Cardiac fibroblast (primary cell): ENCODE results near the gene TUSC2.

Source experiments
- DNase-seq, 2 donors: peaks; one replicate each; pipeline versions ENCODE4 v3.0.0 to v3.0.0-alpha.2; 2010; ENCODE audit warnings: low read depth in 2 of 2
- H3K4me3 ChIP-seq, 2 donors: replicated peaks in 1 of 2; 1 replicate in 1 of 2; 2 replicates in 1 of 2; pipeline ENCODE4 v1.5.1; 2011; ENCODE audit warnings: low read depth in 2 of 2, low read length in 2 of 2, mild to moderate bottlenecking in 2 of 2, moderate library complexity in 1 of 2
- CTCF ChIP-seq: IDR thresholded peaks from one replicate; pipeline ENCODE4 v1.5.1; 2011; ENCODE audit warnings: low read depth, mild to moderate bottlenecking, low read length, inconsistent platforms

The TUSC2 gene

GRCh38 chr3:50278123-50278879, 49.7 kb downstream of the TUSC2 start:
- no peak for TF ChIP-seq CTCF
- H3K4me3 ChIP-seq, result no peak overlapping the region
- no peak for DNase-seq

GRCh38 chr3:50276762-50277101, 51.3 kb downstream of the TUSC2 start:
- no peak overlapping the region for H3K4me3 ChIP-seq
- no peak for DNase-seq
- no peak for TF ChIP-seq CTCF

GRCh38 chr3:50275996-50276761, 51.8 kb downstream of the TUSC2 start:
- no peak for DNase-seq
- no peak overlapping the region for H3K4me3 ChIP-seq
- TF ChIP-seq CTCF, result no peak

- no peak for TF ChIP-seq CTCF
- no peak overlapping the region for H3K4me3 ChIP-seq
- no peak for DNase-seq
Observed at GRCh38 chr3:50275141-50275995, 52.7 kb downstream of the TUSC2 start.
